SH-SY5Y (cell line): ENCODE measurements around the gene KCNJ10.
A peak's percentile ranks its signal among the peaks of the same experiment; 100 is the strongest.

Source experiments
- GATA2 ChIP-seq: IDR thresholded peaks from 2 replicates; pipeline ENCODE4 v1.6.1; 2011; ENCODE audit warnings: mild to moderate bottlenecking, low read depth, low read length
- GATA3 ChIP-seq: IDR thresholded peaks from 2 replicates; pipeline ENCODE4 v1.6.1; 2011; ENCODE audit warnings: low read depth, mild to moderate bottlenecking, low read length, moderate library complexity

KCNJ10 gene

DNA sequence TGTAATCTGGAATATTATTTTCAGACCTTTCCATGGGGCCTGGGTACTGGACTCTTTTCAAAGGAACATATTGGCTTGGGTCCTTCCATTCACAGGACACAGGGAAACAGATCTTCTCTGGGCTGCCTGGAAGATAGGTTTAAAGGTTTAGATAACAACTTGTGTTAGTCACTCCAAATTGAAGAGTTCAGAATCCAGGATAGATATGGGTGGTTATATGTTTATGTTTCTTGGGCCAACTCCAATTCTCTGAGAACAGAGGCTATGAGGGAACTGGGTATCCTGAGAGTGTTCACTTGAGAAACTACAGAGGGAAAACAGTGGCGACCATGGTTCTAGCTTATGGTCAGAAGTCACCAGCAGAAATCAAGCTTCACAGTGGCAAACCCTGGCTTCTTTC, 29.5 kb downstream of the KCNJ10 start:
- TF ChIP-seq GATA2 (no peak), GATA3 (no peak)

DNA sequence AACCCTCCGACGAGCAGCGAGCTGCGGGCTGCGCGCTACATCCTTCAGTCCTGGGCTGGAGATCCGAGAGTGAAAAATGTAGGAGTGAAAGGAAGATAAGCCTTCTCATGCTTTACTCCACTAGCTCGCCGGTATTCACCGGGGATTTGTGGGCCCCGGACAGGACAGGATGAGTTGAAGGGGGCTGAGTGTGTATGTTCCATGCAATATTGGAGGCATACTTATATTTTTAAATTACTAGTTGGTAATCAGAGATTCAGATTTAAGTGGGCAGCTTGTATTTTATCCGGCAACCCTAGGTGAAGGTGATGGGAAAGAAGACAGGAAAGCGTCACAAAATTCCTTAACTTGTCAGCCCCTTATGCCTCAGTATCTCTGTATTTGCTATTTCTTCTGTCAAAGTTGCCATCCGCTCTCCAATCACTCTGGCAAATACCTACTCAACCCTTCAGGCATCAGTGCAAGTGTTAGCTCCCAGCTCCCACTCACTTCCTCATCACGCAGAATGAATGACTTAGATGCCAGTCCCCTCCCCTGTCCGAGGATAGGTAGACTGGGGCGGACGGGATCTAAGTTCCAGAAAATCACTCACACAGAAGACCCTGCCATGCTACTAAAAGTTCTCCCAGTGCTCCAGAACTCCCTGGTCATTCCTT, 37.7 kb downstream of the KCNJ10 start:
- TF ChIP-seq GATA3: no peak
- no peak for TF ChIP-seq GATA2

DNA sequence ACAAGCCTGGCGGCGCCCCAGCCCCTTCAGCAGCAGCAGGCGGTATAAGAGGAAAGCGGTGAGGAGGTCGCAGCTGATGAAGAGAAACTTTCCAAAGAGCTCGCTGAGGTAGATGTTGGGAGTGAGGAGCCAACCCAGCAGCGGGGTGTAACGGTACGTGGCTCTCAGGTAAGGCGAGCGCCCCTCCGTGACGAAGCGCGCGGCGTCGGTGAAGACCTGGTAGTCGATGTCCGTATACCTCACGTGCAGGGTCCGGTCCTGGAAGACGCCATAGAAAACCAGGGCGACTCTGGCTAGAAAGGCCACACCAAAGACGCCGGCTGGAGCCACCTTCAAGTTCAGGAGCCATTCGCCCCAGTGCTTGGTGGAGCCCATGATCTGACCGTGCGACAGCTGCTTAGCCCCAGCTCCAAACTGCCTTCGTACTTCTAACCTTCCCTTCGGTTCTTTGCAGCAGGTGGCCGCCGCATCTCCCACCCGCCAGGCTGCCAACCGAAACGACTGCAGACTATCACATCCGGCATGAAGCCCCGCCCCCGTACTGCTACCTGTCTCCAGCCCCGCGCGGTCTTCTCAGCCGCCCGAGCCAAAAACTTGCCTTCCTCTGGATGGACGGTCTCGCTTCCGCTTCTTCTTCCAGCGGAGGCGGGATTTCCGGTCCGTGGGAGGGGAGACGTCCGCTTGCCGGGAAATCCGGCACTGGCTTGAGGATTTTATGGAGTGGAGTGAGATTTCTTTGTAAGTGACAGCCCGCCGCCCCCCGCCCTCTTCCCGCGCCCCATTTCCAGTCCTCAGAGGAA, 38.4 kb downstream of the KCNJ10 start, which contains the start of gene PIGM:
TSS of gene PIGM (minus strand) at position 626 of the 800 bp plus-strand sequence. CDS start at position 375, 251 bp downstream.
- TF ChIP-seq GATA2 (peak; percentile 25), GATA3 (no peak)

DNA sequence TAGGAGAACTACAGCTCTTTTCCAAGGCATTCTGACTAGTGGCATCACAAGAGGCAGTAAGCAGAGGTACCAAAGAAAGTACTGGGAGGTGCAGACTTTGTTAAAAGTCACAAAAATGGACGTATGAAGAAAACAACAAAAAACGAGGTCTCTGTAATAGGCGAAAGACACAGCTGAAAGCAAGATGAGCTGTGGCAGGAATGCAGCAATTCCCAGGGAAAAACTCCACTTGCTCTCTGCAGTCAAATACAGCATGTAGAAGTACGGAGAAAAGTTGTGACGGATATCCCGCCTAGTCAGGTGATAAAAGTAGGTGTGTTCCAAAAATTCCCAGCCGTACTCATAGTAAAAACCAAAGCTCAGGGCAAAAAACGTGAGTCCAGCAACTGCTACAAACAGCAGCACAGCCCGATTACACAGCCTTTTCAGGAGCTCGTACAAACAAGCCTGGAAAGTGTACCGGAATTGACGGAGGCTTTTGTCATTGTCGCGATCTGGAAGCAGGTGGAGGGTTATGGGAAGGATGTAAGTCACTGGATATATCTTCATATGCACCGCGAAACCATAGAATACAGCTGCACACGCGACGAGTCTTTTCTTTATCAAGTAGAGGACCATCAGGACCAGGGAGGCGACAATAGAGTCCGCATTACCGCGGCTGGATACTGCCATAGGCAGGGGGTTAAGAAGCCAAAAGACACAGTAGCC, 39.1 kb downstream of the KCNJ10 start:
- TF ChIP-seq GATA3: no peak
- no peak for TF ChIP-seq GATA2

DNA sequence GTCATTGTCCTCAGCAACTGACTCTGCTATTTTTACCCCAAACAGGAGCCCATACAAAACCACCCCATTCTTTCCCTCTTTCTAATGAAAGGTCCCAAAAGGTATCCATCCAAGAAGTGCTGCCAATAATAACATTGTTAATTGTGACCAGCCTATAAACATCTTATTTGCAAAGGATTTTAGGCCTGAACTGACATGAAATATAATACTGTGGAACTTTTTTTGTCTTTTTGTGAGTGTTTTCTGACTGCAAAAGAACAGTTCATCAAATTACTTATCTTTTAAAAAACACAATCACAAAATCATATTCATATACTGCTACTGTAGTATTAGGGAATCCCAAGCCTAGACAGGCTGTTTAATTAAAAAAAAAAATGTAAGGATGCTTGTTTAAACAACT, 41.5 kb downstream of the KCNJ10 start:
- TF ChIP-seq GATA2: no peak
- no peak for TF ChIP-seq GATA3

DNA sequence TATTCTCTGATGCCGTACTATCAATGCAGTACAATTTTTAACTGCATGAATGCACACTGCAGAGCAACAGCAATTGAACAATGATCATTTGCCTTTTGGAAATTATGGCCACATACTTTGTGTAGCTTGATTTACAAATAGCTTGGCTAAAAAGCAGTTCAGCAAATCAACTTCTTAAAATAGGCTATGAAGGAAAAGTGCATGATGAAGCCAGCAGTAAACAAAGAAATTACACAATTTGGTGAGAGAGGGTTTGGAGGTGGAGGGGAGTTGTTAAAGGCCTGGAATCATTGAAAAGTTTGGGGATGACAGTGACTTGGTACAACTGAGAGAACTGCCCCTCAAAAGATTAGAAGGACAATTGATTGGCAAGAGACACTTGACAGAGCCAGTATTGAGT, 44.6 kb downstream of the KCNJ10 start:
- TF ChIP-seq GATA2: no peak
- no peak for TF ChIP-seq GATA3

DNA sequence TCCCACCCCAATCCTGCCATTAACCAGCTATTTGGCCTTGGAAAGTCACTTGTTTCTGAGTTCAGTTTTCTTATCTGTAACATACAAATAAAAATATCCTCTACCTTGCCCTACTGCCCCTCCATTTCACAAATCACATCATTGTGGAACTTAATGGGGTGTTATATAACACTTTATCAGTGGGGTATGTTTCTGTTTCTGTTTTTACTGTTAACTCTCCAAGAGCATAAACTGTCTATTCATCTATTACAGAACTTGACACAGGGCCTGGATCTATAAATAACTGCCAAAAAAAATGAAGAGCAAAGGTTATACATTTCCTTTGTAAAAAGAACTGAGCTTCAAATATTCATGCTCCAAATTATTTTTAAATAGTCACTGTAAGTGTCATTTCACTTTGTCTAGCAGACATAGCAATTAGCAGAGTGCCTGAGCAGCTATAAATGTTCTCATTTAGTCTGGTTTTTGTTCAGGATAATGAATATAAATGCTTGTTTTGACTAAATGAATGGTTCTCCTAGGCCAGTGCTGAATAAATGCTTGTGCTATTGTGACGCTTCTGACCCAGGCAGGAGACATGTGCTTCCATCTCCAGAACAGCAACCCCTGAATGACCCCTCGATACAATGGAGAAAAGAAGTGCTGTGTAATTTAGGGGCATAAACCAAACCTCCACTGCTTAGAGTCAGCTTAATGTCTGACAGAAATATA, 45.6 kb downstream of the KCNJ10 start:
- TF ChIP-seq GATA2: no peak
- TF ChIP-seq GATA3: no peak

DNA sequence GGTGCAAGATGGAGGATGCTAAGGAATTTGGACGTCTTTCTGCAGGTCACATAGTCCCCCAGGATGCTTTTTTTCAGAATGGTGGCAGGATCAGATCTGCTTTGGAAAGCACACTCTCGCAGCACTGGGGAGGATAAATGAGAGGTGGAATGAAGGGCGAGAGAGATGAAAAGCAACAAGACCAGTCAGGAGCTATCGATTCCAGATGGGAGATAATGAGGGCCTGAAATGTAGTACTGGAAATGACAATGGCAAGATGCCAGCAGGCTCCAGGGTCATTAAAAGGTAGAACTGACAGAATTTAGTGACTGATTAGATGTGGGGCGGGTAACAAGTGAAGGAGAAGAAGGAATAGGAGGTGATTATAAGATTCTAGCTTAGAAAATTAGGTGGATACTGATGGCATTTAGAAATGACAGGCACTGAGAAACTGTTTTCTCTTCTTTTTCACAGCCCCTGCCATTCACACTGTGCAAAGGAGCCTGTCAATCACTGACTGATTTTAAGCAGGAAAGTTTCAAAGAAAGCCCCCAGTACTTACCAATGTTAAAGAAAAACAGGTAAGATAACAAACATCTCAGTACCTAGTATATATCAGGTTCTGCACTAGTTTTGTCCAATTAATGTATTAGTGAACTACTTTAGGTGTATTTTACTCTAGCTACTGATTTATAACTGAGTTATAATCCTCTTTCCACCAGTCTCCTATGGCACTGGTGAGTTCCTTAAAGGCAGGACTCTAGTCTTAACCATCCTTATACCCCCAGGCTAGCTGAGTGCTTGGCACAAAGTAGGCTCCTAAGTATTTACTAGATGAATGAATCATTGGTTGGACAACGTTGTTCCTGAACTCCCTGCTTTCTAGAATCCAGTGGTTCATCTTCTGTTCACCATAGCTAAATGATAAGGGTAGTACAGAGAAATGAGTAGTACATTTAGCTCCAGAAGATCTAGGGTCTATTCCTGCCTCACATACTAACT, 47.3 kb downstream of the KCNJ10 start:
- TF ChIP-seq GATA2: no peak
- TF ChIP-seq GATA3: no peak

DNA sequence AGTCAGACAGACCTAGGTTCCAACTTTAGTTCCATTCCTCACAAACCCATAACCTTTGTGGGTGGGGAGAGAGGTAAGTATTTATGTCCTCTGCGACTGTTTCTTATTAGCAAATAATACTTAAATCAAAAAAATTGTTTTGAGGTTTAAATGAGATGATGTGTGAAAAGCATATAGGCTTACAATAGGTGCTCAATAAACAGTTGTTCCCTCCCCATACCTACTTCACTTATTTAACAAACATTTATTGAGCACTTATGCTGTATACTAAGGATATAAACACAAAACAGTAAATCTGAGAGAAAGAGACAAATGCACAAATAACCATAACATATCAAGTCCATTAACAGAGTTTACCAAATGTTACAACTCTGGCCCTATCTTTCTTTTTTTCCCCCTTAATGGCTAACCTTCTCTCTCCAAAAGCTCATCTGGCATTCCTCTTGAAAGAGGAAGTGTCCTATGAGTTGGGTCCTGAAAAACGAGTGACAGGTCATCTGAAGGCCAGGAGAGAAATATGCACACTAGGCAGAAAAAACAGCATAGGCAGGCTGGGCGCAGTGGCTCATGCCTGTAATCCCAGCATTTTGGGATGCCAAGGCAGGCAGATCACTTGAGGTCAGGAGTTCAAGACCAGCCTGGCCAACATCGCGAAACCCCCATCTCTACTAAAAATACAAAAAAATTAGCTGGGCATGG, 48.4 kb downstream of the KCNJ10 start:
- no peak for TF ChIP-seq GATA3
- no peak for TF ChIP-seq GATA2

DNA sequence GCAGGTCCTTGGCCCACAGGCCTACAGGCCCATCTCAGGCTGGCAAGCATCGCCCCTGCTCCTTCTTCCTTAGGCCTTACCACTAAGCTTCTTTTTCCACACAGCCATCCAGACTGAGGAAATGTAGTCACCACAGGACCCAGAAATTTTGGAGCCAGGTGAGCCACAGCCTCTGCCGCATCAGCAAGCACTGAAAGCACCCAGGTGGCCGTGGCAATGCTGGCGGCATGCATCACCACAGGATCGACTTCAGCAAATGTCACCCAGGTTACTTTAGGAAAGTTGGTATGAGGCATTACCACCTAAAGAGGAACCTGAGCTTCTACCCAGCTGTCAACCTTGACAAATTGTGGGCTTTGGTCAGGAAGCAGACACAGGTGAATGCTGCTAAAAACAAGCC, 49.8 kb downstream of the KCNJ10 start:
- TF ChIP-seq GATA3 (no peak), GATA2 (no peak)

DNA sequence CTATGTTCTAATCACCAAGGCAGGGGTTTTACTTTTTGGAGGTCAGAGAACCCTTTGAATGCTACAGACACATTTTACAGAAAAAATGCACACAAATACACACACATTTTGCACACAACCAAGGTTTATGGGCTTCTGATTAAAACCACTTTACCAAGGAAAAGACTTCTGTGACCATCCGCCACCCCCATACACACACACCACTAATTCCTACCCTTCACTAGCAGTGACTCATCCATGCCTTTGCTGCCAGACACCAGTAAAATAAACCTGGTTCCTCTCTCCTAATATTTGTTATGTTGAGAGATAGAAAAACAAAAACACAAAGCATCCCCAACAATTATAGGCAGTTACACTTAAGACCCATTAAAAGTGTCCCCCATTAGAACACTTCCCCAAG, 51.1 kb downstream of the KCNJ10 start:
- TF ChIP-seq GATA3 (no peak), GATA2 (no peak)

DNA sequence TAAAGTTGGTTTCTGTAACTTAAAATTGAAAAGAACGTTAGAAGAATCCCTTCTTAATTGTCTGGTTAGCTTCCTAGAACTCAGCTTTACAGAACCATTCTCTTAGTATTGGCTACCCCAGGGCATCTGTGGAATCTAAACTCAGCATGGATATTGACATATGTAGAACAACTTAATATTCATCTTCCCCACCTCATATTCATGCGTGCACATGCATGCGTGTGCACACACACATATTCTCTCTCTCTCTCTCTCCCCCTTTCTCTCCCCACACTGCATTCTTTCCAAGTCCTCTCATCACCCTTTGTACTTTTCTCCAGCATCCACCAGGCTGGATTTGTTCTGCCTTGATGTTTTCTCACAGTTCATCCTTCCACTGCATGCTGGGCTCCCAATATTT, 51.6 kb downstream of the KCNJ10 start:
- TF ChIP-seq GATA2: no peak
- no peak for TF ChIP-seq GATA3

DNA sequence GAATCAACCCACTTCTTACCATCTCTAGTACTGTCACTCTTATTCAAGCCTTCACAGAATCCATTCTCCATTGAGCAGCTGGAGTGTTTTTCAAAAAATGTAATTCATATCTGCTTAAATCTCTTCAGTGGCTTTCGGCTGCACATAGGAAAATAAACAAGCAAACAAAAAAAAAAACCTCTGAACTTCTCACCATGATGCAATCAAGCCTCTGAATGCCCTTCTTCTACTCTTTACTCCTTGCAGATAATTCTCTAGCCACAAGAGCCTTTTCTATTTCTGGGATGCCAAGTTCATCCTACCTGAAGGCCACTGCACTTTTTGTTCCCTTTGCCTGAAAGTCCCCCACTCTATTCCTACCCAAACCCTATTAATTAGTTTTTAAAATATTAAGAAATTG, 52.4 kb downstream of the KCNJ10 start:
- no peak for TF ChIP-seq GATA3
- TF ChIP-seq GATA2: no peak
